Thyroid gland (tissue), 4 donors: Measurements from ENCODE around the gene PFKFB2.

Experiments
- POLR2A ChIP-seq, 2 donors: fragments of 450-650 bp; IDR thresholded peaks; one replicate each; pipeline ENCODE4 v1.6.1; 2017; ENCODE audit warnings: antibody characterized with exemption in 2 of 2, mild to moderate bottlenecking in 2 of 2, moderate library complexity in 1 of 2
- TF ChIP-seq, protein P1 (sequence below), 6 experiments: fragments of 200-600 bp in 3 of 6; fragments of 450-650 bp in 3 of 6; sonication (generic) in 3 of 6; IDR thresholded peaks; one replicate each; pipeline ENCODE4 v1.5.1; 2016 to 2019; ENCODE audit warnings: antibody characterized with exemption in 6 of 6, mild to moderate bottlenecking in 2 of 6, inconsistent platforms in 1 of 6, moderate library complexity in 1 of 6

DNA sequence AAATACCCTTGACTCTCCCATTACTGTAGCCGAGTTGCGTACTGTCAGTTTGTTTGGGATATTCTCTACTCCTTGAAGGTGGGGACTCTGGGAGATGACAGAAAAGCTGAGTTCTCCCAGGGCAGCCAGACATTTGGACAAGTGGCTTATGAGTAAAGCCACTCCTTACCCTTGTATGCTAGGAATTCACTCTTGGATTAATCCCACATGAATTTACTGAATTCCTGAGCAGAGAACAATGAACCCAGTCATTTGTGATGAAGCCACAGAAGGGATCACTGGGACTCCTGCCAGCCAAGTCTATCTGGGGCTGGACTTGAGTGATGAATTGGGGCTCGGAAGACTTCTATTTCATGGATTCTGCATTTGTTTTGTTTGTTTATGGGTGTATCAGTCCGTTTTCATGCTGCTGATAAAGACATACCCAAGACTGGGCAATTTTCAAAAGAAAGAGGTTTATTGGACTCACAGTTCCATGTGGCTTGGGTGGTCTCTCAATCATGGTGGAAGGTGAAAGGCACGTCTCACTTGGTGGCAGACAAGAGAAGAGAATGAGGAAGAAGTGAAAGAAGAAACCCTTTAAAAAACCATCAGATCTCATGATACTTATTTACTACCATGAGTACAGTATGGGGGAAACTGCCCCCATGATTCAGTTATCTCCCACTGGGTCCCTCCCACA is 45.6 kb upstream of the PFKFB2 start:
- TF ChIP-seq, protein P1, sequence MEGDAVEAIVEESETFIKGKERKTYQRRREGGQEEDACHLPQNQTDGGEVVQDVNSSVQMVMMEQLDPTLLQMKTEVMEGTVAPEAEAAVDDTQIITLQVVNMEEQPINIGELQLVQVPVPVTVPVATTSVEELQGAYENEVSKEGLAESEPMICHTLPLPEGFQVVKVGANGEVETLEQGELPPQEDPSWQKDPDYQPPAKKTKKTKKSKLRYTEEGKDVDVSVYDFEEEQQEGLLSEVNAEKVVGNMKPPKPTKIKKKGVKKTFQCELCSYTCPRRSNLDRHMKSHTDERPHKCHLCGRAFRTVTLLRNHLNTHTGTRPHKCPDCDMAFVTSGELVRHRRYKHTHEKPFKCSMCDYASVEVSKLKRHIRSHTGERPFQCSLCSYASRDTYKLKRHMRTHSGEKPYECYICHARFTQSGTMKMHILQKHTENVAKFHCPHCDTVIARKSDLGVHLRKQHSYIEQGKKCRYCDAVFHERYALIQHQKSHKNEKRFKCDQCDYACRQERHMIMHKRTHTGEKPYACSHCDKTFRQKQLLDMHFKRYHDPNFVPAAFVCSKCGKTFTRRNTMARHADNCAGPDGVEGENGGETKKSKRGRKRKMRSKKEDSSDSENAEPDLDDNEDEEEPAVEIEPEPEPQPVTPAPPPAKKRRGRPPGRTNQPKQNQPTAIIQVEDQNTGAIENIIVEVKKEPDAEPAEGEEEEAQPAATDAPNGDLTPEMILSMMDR (IDR thresholded peaks at IDR 0.05), result no peak
- peak in 1 of 2 donors; percentile 42 for TF ChIP-seq POLR2A (IDR thresholded peaks at IDR 0.05)
